Left lung (tissue), 10 donors: ENCODE data around the gene B3GNT5. TPM values are rescaled to one million over a fixed set of nuclear protein-coding genes. Genes with fewer than 3 reads are reported as not detected.
A peak's percentile ranks its signal among the peaks of the same experiment; 100 is the strongest.

ENCODE experiments used
- ATAC-seq: fragments of 200-7000 bp; cut with Tn5 transposase; one replicate; pipeline ENCODE4 v1.9.1; 2020; ENCODE audit warnings: moderate library complexity
- DNase-seq, 4 donors: peaks; one replicate each; pipeline ENCODE4 v3.0.0-alpha.2; 2013 to 2020
- H3K27ac ChIP-seq, 2 donors: fragments of 200-600 bp; sonication (generic) in 1 of 2; one replicate each; pipeline versions ENCODE4 v1.5.0 to v1.8.0; 2020 to 2021
- H3K27me3 ChIP-seq, 2 donors: fragments of 200-600 bp; sonication (generic) in 1 of 2; one replicate each; pipeline versions ENCODE4 v1.5.0 to v1.8.0; 2020 to 2021
- H3K36me3 ChIP-seq, 2 donors: fragments of 200-600 bp; sonication (generic) in 1 of 2; one replicate each; pipeline versions ENCODE4 v1.5.0 to v1.8.0; 2020 to 2021
- H3K4me1 ChIP-seq, 2 donors: fragments of 200-600 bp; one replicate each; pipeline ENCODE4 v1.8.0; 2021
- H3K4me3 ChIP-seq, 2 donors: fragments of 200-600 bp; sonication (generic) in 1 of 2; one replicate each; pipeline versions ENCODE4 v1.5.0 to v1.8.0; 2020 to 2021; ENCODE audit warnings: mild to moderate bottlenecking in 1 of 2
- H3K9me3 ChIP-seq, 2 donors: fragments of 200-600 bp; sonication (generic) in 1 of 2; one replicate each; pipeline versions ENCODE4 v1.5.0 to v1.8.0; 2020 to 2021
- intact Hi-C, 2 donors: fragments of 100-400 bp; cut with DNase I; formaldehyde crosslinking; loops; one replicate each; pipeline versions ENCODE4 v1.11.2 to v1.14.2; 2022
- polyA plus RNA-seq, 6 donors: library from polyadenylated mRNA; unstranded; fragments of 120-200 nt; gene quantifications; one replicate each; pipeline ENCODE4 v1.2.1, GENCODE V29; 2013; ENCODE audit not compliant: insufficient read length in 6 of 6
- total RNA-seq, 2 donors: library from RNA; stranded (reverse); fragmentation: NEBNext Ultra II Directional; extraction: Animal tissue kit (Norgen Biotek cat#: 25700); gene quantifications; one replicate each; pipeline ENCODE4 v1.2.1, GENCODE V29; 2021
- TF ChIP-seq, protein P1 (sequence below), 2 donors: fragments of 200-600 bp; sonication (generic) in 1 of 2; IDR thresholded peaks; one replicate each; pipeline versions ENCODE4 v1.5.0 to v1.8.0; 2021; ENCODE audit warnings: antibody characterized with exemption in 2 of 2
- donor health status: DM: no; HTN: yes; CAD: no.
- donor health status: DM: no; HTN: no; CAD: no.

The B3GNT5 gene
- total and polyA plus RNA-seq, 8 donors = 21.7 to 45.2 (median 26.9) TPM

DNA sequence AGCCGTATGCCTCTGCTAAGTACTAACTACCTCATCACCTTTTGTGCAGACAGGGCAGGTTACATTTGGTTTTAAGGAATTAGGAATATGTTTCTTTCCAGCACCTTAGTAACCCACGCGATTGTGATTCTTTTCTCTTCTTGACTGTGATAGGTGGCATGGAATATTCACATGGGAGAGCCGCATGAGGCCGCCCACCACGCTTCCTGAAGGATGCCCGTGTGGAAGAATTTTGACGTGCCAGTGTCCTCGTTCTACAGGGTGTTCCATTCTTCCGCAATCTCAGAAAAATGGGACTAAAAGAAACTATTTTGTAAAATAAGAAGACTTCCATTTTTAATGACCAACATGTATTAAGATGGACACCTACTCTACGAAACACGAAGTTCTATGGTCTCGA lies 16.3 kb downstream of the B3GNT5 start:
- Histone ChIP-seq H3K4me1 (peaks cover 10 to 64% of the 10 kb centered on the region in 2 donors), H3K9me3 (no peaks in the 10 kb centered on the region), H3K4me3 (no peak overlapping the region), H3K27me3 (no peaks in the 10 kb centered on the region), H3K27ac (no peak overlapping the region), H3K36me3 (peaks cover 0 to 16% of the 10 kb centered on the region in 2 donors)
- TF ChIP-seq, protein P1, sequence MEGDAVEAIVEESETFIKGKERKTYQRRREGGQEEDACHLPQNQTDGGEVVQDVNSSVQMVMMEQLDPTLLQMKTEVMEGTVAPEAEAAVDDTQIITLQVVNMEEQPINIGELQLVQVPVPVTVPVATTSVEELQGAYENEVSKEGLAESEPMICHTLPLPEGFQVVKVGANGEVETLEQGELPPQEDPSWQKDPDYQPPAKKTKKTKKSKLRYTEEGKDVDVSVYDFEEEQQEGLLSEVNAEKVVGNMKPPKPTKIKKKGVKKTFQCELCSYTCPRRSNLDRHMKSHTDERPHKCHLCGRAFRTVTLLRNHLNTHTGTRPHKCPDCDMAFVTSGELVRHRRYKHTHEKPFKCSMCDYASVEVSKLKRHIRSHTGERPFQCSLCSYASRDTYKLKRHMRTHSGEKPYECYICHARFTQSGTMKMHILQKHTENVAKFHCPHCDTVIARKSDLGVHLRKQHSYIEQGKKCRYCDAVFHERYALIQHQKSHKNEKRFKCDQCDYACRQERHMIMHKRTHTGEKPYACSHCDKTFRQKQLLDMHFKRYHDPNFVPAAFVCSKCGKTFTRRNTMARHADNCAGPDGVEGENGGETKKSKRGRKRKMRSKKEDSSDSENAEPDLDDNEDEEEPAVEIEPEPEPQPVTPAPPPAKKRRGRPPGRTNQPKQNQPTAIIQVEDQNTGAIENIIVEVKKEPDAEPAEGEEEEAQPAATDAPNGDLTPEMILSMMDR (IDR thresholded peaks at IDR 0.05) = no peak
- intact Hi-C loops = no loop called here
- ATAC-seq (no peak), DNase-seq (no peak)

DNA sequence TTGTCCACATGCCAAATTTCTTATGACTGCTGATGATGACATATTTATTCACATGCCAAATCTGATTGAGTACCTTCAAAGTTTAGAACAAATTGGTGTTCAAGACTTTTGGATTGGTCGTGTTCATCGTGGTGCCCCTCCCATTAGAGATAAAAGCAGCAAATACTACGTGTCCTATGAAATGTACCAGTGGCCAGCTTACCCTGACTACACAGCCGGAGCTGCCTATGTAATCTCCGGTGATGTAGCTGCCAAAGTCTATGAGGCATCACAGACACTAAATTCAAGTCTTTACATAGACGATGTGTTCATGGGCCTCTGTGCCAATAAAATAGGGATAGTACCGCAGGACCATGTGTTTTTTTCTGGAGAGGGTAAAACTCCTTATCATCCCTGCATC lies 17.3 kb downstream of the B3GNT5 start:
- peaks cover 9 to 64% of the 10 kb centered on the region in 2 donors for H3K4me1 ChIP-seq
- no peaks in the 10 kb centered on the region for H3K9me3 ChIP-seq
- H3K36me3 ChIP-seq = peaks cover 0 to 16% of the 10 kb centered on the region in 2 donors
- TF ChIP-seq, protein P1 (IDR thresholded peaks at IDR 0.05) = no peak
- intact Hi-C loops = no loop called here
- ATAC-seq = no peak
- H3K27ac ChIP-seq = no peak overlapping the region
- H3K27me3 ChIP-seq = no peaks in the 10 kb centered on the region
- no peak overlapping the region for H3K4me3 ChIP-seq
- DNase-seq = no peak

DNA sequence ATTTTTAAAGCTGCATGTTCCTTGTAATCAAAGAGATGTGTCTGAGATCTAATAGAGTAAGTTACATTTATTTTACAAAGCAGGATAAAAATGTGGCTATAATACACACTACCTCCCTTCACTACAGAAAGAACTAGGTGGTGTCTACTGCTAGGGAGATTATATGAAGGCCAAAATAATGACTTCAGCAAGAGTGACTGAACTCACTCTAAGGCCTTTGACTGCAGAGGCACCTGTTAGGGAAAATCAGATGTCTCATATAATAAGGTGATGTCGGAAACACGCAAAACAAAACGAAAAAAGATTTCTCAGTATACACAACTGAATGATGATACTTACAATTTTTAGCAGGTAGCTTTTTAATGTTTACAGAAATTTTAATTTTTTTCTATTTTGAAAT lies 19.1 kb downstream of the B3GNT5 start:
- Histone ChIP-seq H3K4me3 (no peak overlapping the region), H3K9me3 (no peaks in the 10 kb centered on the region), H3K36me3 (peaks cover 0 to 16% of the 10 kb centered on the region in 2 donors), H3K27me3 (no peaks in the 10 kb centered on the region), H3K27ac (peak overlapping the region in 1 of 2 donors; percentile 39), H3K4me1 (peaks cover 9 to 54% of the 10 kb centered on the region in 2 donors)
- DNase-seq (no peak), ATAC-seq (no peak)
- TF ChIP-seq, protein P1 (IDR thresholded peaks at IDR 0.05) = no peak
- intact Hi-C loops = no loop called here

DNA sequence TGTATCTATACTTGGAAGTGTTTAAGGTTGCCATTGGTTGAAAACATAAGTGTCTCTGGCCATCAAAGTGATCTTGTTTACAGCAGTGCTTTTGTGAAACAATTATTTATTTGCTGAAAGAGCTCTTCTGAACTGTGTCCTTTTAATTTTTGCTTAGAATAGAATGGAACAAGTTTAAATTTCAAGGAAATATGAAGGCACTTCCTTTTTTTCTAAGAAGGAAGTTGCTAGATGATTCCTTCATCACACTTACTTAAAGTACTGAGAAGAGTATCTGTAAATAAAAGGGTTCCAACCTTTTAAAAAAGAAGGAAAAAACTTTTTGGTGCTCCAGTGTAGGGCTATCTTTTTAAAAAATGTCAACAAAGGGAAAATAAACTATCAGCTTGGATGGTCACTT lies 19.7 kb downstream of the B3GNT5 start:
- Histone ChIP-seq H3K9me3 (no peaks in the 10 kb centered on the region), H3K27ac (peak overlapping the region in 1 of 2 donors; percentile 39), H3K4me3 (no peak overlapping the region), H3K4me1 (peaks cover 9 to 49% of the 10 kb centered on the region in 2 donors), H3K36me3 (peaks cover 0 to 16% of the 10 kb centered on the region in 2 donors), H3K27me3 (no peaks in the 10 kb centered on the region)
- intact Hi-C loops = no loop called here
- no peak for ATAC-seq
- TF ChIP-seq, protein P1 (IDR thresholded peaks at IDR 0.05) = no peak
- no peak for DNase-seq

DNA sequence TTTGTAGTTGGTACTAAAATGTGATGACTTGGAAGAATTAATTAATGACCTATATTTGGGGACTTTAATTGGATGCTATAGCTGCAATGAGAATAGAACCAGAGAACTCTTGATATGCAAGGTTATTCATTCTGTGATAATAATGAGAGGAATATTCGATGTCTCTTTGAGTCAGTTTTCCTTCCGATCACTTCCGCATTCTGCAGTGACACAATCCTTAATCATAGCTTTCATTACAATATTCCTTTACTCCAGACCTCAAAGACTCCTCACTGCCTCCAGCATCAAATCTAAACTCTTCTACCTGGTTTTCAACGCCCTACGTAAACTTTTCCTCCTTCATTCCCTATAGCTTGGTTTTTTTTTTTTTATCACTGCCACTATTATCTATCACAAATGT lies 21.6 kb downstream of the B3GNT5 start:
- intact Hi-C loops = no loop called here
- H3K36me3 ChIP-seq = peaks cover 0 to 12% of the 10 kb centered on the region in 2 donors
- H3K4me1 ChIP-seq = peaks cover 9 to 41% of the 10 kb centered on the region in 2 donors
- no peak for DNase-seq
- TF ChIP-seq, protein P1 (IDR thresholded peaks at IDR 0.05) = no peak
- H3K27ac ChIP-seq = no peak overlapping the region
- no peaks in the 10 kb centered on the region for H3K27me3 ChIP-seq
- ATAC-seq = no peak
- H3K4me3 ChIP-seq = no peak overlapping the region
- no peaks in the 10 kb centered on the region for H3K9me3 ChIP-seq
